Activated CD4-positive, alpha-beta T cell treated with anti-CD3 and anti-CD28 coated beads, Interleukin-10, Interleukin-2, amounts not matched to agents 100 ng/mL and 50 ng/mL, durations not matched to agents 16 hours and 8 hours (primary cell): ENCODE measurements around the gene SIRT2.
"Not testable (repeated sequence)": the region's sequence is repeated elsewhere in the genome, so short reads cannot be mapped to it uniquely, and the experiment has no call there.

ENCODE experiments used
- DNase-seq: peaks from one replicate; pipeline ENCODE4 v3.0.0-alpha.2; 2020

The SIRT2 gene

DNA sequence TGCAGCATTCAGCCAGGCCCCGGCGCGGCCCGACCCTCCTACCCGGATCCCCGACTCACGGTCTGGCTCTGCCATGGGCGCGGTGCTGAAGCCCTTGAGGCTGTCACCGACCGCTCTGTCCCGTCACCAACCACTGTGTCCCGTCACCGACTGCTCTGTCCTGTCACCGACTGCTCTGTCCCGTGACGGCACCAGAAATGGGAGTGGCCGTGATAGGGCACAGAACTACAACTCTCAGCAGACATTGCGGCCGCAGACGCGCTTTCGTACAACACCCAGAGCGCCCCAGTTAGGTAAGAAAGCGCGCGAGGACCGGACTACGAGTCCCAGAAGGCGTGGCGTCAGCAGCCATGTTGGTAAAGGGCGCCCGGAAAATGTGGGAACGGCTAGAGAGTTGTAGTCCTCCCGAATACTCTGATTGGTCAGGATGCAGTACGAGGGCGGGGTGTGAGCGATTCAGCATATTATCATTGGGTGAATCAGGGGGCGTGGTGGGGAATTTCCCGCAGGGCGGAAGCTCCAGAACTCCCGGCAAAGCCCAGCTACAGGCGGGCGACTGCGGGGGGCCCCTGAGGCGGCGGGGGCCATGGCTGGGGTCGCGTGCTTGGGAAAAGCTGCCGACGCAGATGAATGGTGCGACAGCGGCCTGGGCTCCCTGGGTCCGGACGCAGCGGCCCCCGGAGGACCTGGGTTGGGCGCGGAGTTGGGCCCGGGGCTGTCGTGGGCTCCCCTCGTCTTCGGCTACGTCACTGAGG is at the start of gene SIRT2, which contains the start of gene NFKBIB:
SIRT2 (minus strand) TSS at position 172 of the 755 bp plus-strand sequence; CDS start at position 75, 97 bp downstream.
NFKBIB (plus strand) TSS at position 523 of the 755 bp plus-strand sequence; CDS start at position 587, 64 bp downstream.
- DNase-seq = peak; percentile 100

GRCh38 chr19:38946229-38947010 is 47.0 kb upstream of the SIRT2 start:
- DNase-seq = no peak

GRCh38 chr19:38945562-38946228 is 46.3 kb upstream of the SIRT2 start:
- no peak for DNase-seq

DNA sequence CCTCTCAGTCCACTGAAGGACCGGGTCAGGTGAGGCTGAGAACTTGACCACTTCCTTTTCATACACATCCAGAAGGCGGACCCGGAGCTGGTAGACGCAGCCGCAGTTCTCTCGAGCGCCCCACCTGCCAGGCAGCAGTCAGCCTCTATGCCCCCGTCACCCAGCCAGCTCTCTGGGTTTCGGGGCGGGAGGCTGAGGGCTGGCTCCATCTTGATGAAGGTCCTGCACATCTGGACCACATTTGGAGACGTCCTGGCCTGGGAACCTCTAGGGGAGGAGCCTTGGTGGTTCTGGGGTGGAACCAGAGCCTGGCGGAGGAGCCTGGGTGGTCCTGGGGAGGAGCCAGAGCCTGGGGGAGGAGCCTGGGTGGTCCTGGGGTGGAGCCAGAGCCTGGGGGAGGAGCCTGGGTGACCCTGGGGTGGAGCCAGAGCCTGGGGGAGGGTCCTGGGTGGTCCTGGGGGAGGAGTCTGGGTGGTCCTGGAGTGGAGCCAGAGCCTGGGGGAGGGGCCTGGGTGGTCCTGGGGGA is 45.6 kb upstream of the SIRT2 start:
- no peak for DNase-seq

DNA sequence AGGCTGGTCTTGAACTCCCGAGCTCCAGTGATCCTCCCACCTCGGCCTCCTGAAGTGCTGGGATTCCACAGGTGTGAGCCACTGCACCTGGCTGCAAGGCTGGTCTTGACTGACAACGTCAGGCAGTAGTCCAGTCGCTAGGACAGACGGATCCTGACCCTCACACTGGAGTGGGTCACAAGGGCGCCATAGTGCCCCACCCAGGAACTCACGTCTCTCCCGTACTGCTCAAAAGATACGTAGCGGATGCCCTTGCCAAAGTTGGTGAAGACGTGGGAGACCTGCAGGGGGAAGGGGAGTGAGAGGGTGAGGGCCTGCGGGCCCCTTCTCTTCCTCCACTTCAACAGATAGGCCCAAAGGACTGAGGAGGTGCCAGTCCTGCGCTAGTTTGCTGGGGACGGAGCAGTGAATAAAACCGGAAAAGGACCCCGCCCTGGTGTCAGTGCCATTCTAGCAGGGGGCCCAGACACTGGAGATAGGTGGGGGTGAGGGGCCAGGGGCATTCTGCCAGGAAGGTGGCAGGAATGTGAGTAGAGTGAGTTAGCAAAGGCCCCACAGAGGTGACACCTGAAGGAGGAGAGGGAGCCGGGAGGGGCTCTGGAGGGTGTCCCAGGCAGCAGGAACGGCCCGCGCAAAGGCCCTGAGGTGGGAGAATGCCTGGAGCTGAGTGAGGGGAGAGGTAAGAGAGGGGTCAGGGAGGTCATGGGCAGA is 43.2 kb upstream of the SIRT2 start:
- no peak for DNase-seq

- no peak for DNase-seq
Observed at GRCh38 chr19:38941979-38942378, 42.6 kb upstream of the SIRT2 start.

- not testable (repeated sequence) for DNase-seq
Observed at GRCh38 chr19:38941466-38941865, 42.0 kb upstream of the SIRT2 start.

GRCh38 chr19:38939957-38940356 is 40.5 kb upstream of the SIRT2 start:
- DNase-seq = no peak

DNA sequence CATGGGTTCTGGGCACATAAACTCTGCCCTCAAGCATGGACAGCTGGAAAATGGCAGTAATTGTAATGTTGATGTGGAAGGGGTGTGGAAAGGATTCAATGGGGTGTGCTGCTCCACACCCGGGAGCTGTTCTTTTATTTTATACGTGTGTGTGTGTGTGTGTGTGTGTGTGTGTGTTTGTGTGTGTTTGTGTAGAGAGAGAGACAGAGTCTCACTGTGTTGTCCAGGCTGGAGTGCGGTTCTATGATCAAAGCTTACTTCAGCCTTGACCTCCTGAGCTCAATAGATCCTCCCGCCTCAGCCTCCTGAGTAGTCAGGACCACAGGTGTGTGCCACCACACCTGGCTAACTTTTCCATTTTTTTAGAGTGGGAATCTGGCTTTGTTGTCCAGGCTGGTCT is 34.1 kb upstream of the SIRT2 start:
- DNase-seq = no peak

GRCh38 chr19:38932425-38933179 is 33.2 kb upstream of the SIRT2 start:
- peak; percentile 64 for DNase-seq

DNA sequence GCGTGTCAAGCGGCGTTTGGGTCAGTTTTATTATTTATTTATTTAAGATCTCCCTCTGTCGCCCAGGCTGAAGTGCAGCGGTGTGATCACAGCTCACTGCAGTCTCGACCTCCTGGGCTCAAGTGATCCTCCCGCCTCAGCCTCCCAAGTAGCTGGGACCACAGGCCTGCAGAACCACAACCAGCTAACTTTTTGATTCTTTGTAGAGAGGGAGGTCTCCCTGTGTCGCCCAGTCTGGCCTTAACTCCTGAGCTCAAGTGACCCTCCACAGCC is 32.0 kb upstream of the SIRT2 start:
- DNase-seq = no peak

DNA sequence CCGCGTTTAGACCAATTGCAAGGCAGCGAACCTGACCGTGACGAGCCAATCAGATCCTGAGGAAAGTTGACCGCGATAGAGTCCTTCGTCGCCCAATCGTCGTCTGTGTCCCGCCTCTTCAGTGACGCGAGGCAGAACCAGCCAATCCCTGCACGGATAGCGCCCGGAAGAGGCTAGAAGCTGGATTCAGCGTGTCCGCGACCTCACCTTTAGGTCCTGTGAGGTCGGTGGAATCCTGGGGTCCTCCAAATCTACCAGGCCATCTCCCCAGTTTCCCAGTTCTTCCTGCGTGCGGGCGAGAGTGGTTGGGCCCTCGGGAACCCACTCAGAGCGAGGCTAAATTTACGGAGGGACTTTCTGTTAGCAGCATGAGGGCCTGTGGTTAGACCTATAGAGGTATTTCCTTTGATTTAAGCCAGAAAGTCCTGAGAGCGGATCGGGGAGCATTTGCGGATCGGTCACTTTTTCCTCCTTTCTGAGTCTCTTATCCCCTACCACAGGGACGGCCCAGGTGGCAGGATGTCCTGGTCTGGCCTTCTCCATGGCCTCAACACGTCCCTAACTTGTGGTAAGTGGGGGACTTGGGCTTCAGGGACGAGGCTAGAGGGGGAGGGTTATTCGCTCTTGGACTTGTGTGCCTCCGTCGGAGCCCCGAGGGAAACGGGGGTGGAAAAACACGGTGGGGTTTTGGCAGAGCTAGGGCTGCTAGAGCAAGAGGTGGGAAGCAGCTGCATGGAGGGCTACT is 31.5 kb upstream of the SIRT2 start, which contains the start of gene MRPS12:
MRPS12 (plus strand) TSS at position 169 of the 745 bp plus-strand sequence; CDS start at position 520, 351 bp downstream.
- peak; percentile 100 for DNase-seq

- peak; percentile 95 for DNase-seq
Observed at GRCh38 chr19:38929929-38930775, 30.7 kb upstream of the SIRT2 start, which contains the start of gene SARS2. Gene SARS2 (minus strand): TSS chr19:38930763. CDS start chr19:38930736, 27 bp downstream.

- DNase-seq = no peak
Observed at GRCh38 chr19:38928391-38929001, 29.1 kb upstream of the SIRT2 start.

DNA sequence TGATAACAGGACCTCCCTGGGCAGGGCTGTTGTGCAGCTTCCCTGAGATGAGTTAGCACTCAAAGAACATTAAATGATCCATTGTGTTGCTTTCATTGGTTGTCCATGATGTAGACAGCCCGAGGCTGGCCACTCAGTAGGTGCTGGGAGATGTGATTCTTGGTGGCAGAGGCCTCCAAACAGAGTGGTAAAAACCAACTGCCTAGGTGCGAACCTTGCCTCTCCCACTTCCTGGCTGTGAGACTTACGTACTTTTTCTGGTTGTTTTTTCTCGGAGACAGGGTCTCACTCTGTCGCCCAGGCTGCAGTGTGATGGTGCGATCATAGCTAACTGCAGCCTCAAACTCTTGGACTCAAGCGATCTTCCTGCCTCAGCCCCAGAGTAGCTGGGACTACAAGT is 25.0 kb upstream of the SIRT2 start:
- no peak for DNase-seq

- DNase-seq = no peak
Observed at GRCh38 chr19:38922482-38922881, 23.1 kb upstream of the SIRT2 start.

GRCh38 chr19:38921420-38922274 is 22.2 kb upstream of the SIRT2 start:
- no peak for DNase-seq

DNA sequence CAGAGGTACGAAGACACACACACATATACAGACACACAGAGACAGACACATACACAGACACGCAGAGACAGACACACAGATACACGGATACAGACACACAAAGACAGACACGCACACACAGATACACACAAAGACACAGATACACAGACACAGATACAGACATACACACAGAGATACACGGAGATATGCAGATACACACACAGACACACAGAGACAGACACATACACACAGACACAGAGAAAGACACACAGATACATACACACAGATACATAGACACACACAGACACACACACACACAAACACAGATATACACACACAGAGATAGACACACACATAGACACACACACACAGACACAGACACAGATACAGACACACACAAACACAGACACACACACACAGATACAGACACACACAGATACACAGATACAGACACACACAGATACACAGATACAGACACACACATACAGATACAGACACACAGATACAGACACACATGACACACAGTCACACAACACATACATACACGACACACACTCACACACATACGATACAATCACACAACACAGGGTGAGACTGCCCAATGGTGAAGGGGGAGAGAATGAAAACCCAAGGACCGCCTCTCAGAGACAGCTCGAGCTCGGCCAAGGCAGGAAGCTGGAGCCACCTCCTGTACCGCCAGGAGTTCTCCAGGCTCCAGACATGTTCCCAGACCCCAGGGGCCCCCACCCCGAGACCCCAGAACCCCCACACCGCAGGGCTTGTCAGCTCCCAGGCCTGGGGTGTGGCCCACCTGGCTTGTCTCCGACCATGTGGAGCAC is 21.4 kb upstream of the SIRT2 start:
- DNase-seq = no peak
